Small intestine (tissue), 4 donors: ENCODE measurements around the gene RNU7-1. TPM values are rescaled to one million over a fixed set of nuclear protein-coding genes. Genes with fewer than 3 reads are reported as not detected.

Experiments used
- polyA plus RNA-seq, 4 donors: library from polyadenylated mRNA; stranded (reverse) in 3 of 4; unstranded in 1 of 4; fragments of 200-250 nt in 3 of 4; fragments of 120-200 nt in 1 of 4; gene quantifications; one replicate each; pipeline versions ENCODE4 v1.2.1 to v1.2.3, GENCODE V29; 2013
- donor health status: healthy with polysubstance abuse.
- donor health status: Bipolar disorder and iron deficiency.
- donor health status: healthy.

Gene RNU7-1
- polyA plus RNA-seq, 4 donors, result not detected

Other genes starting within 250 kb of the RNU7-1 start
- 1 to 10 TPM in 2 of 4 donors, not detected in 2; 1.7 to 3.4 TPM for gene PIANP, start 243.0 kb upstream of the RNU7-1 start, polyA plus RNA-seq
- gene COPS7A, start 219.8 kb upstream of the RNU7-1 start, polyA plus RNA-seq, result 10 to 100 TPM; 30.5 to 49.3 (median 36.1) TPM
- 100 to 1,000 TPM; 163 to 233 (median 187) TPM for gene MLF2, start 190.7 kb upstream of the RNU7-1 start, polyA plus RNA-seq
- gene PTMS, start 177.5 kb upstream of the RNU7-1 start, polyA plus RNA-seq, result 100 to 1,000 TPM in 2 of 4 donors, 10 to 100 TPM in 2; 34.0 to 204 (median 122) TPM
- 1 to 10 TPM in 2 of 4 donors, under 1 TPM in 2; 0.67 to 5.9 (median 1.3) TPM for gene LAG3, start 171.3 kb upstream of the RNU7-1 start, polyA plus RNA-seq
- gene CD4, start 154.3 kb upstream of the RNU7-1 start, polyA plus RNA-seq, result 10 to 100 TPM in 1 of 4 donors, 1 to 10 TPM in 2, under 1 TPM in 1; 0.89 to 19.1 (median 6.5) TPM
- 1 to 10 TPM in 3 of 4 donors, not detected in 1; 1.1 to 6.7 (median 5.1) TPM for gene GPR162, start 122.0 kb upstream of the RNU7-1 start, polyA plus RNA-seq
- 10 to 100 TPM in 1 of 4 donors, 1 to 10 TPM in 2, under 1 TPM in 1; 0.89 to 18.3 (median 4.9) TPM for gene P3H3, start 115.4 kb upstream of the RNU7-1 start, polyA plus RNA-seq
- gene GNB3, start 102.9 kb upstream of the RNU7-1 start, polyA plus RNA-seq, result 1 to 10 TPM in 3 of 4 donors, not detected in 1; 1.0 to 5.5 (median 3.2) TPM
- gene CDCA3, start 92.5 kb upstream of the RNU7-1 start, polyA plus RNA-seq, result 10 to 100 TPM; 30.3 to 99.1 (median 49.0) TPM
- 10 to 100 TPM; 31.9 to 54.0 (median 39.2) TPM for gene USP5, start 91.7 kb upstream of the RNU7-1 start, polyA plus RNA-seq
- gene TPI1, start 76.3 kb upstream of the RNU7-1 start, polyA plus RNA-seq, result 1,000 to 10,000 TPM in 2 of 4 donors, 100 to 1,000 TPM in 2; 574 to 1,439 (median 1,040) TPM
- 10 to 100 TPM in 3 of 4 donors, 1 to 10 TPM in 1; 9.7 to 22.5 (median 12.7) TPM for gene SPSB2, start 70.5 kb upstream of the RNU7-1 start, polyA plus RNA-seq
- 1 to 10 TPM; 3.6 to 8.2 (median 4.7) TPM for gene LRRC23, start 39.0 kb upstream of the RNU7-1 start, polyA plus RNA-seq
- gene ENO2, start 29.2 kb upstream of the RNU7-1 start, polyA plus RNA-seq, result 10 to 100 TPM in 1 of 4 donors, 1 to 10 TPM in 2, under 1 TPM in 1; 0.67 to 19.1 (median 3.1) TPM
- gene ATN1, start 15.9 kb upstream of the RNU7-1 start, polyA plus RNA-seq, result 10 to 100 TPM; 34.0 to 63.3 (median 46.2) TPM
- gene C12orf57, start 206 bp downstream of the RNU7-1 start, polyA plus RNA-seq, result 100 to 1,000 TPM; 119 to 379 (median 273) TPM
- 10 to 100 TPM; 37.4 to 81.1 (median 58.7) TPM for gene PTPN6, start 7.5 kb downstream of the RNU7-1 start, polyA plus RNA-seq
- 100 to 1,000 TPM; 165 to 311 (median 212) TPM for gene PHB2, start 26.8 kb downstream of the RNU7-1 start, polyA plus RNA-seq
- gene EMG1, start 27.1 kb downstream of the RNU7-1 start, polyA plus RNA-seq, result 10 to 100 TPM; 12.3 to 39.3 (median 23.2) TPM
- gene LPCAT3, start 74.7 kb downstream of the RNU7-1 start, polyA plus RNA-seq, result 10 to 100 TPM; 67.8 to 95.9 (median 77.3) TPM
- gene C1S, start 116.9 kb downstream of the RNU7-1 start, polyA plus RNA-seq, result 100 to 1,000 TPM in 1 of 4 donors, 10 to 100 TPM in 2, 1 to 10 TPM in 1; 4.7 to 196 (median 35.0) TPM
- gene C1R, start 148.6 kb downstream of the RNU7-1 start, polyA plus RNA-seq, result 100 to 1,000 TPM in 1 of 4 donors, 10 to 100 TPM in 2, 1 to 10 TPM in 1; 4.5 to 254 (median 22.9) TPM
- 10 to 100 TPM in 3 of 4 donors, 1 to 10 TPM in 1; 10.0 to 77.1 (median 22.1) TPM for gene C1RL, start 165.4 kb downstream of the RNU7-1 start, polyA plus RNA-seq
- gene RBP5, start 185.1 kb downstream of the RNU7-1 start, polyA plus RNA-seq, result 10 to 100 TPM in 2 of 4 donors, 1 to 10 TPM in 1, under 1 TPM in 1; 0.67 to 19.0 (median 7.8) TPM
- gene CLSTN3, start 186.6 kb downstream of the RNU7-1 start, polyA plus RNA-seq, result 10 to 100 TPM in 3 of 4 donors, 1 to 10 TPM in 1; 6.5 to 61.6 (median 13.8) TPM
- gene PEX5, start 245.9 kb downstream of the RNU7-1 start, polyA plus RNA-seq, result 10 to 100 TPM; 17.8 to 40.3 (median 28.2) TPM